NCI-H345 (cell line): ENCODE results near the gene LYVE1.
"Not testable (repeated sequence)": the region's sequence is repeated elsewhere in the genome, so short reads cannot be mapped to it uniquely, and the experiment has no call there.

Experiments used
- DNase-seq: peaks from one replicate; lab custom pipeline; 2025; lab: John Stamatoyannopoulos, UW

Gene LYVE1, protein sequence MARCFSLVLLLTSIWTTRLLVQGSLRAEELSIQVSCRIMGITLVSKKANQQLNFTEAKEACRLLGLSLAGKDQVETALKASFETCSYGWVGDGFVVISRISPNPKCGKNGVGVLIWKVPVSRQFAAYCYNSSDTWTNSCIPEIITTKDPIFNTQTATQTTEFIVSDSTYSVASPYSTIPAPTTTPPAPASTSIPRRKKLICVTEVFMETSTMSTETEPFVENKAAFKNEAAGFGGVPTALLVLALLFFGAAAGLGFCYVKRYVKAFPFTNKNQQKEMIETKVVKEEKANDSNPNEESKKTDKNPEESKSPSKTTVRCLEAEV

GRCh38 chr11:10568486-10568941 is at the start of gene LYVE1:
TSS of gene LYVE1 (minus strand) at chr11:10568665. CDS start at chr11:10568532, 133 bp downstream.
- no peak for DNase-seq

- DNase-seq, result no peak
These were observed 49.1 kb upstream of the LYVE1 start for GRCh38 chr11:10617551-10617950.

DNA sequence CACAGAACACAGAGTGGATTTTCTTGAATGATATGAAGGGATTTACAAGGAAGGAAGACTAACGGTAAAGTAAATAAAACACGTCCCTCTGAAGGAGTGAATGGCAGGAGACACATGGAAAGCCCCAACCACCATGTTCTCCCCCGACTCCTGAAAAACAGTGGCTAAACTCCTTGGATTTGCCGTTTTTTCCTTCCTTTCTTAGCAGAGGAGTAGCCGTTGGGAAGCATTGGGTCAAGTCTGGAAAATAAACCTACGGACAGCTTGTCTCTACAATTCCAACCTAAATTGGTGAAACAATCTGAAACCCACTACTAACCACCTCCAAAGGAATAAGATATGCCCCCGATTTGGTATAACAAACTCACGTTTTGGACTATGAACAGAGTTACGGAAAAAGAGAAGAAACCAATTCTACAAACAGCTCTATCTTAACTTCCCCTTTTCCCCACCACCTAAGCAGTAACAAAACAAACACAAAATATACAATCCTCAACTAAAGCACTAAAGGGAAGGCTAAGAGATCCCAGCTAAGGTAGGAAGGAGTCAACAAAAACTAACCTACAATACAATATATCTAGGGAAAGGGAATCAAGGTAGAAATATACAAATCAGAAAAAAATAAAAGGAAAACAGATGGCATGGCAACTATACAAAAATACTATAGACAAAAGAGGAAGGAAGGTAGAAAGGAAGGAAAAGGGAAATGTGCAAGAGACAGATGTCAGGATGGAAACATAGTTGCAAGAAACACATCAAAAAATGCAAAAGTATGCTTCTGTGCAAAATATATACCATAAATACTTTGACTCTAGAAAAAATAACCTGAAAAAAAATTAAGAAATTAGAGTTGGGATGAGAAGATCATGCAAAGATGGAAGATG is 43.8 kb upstream of the LYVE1 start:
- DNase-seq, result no peak

GRCh38 chr11:10609636-10610035 is 41.2 kb upstream of the LYVE1 start:
- DNase-seq, result no peak

- DNase-seq, result no peak
These were observed 40.1 kb upstream of the LYVE1 start for GRCh38 chr11:10608584-10608983.

- DNase-seq, result no peak
These were observed 39.1 kb upstream of the LYVE1 start for GRCh38 chr11:10607462-10608132.

GRCh38 chr11:10606536-10607208 is 38.2 kb upstream of the LYVE1 start:
- DNase-seq, result no peak

DNA sequence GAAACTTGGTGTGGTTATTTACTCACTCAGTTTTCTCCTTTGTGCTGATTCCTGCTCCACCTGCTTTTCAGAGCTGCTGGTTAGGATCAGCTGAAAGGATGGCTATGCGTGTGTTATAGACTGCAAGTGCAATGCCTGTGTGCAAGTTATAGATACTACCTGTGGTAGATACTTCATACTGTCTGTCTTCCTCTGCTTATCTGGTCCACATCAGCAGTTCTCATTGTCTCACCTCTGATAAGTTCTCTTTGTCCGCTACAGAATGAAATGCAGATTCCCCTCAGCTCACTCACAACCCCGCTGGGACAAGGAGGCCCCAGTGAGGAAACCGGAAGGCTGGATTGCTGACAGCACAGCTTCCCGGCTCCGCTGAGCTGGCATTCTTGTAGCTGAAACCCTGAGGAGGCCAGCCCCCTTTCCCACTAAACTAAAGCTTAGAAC is 37.5 kb upstream of the LYVE1 start:
- no peak for DNase-seq

DNA sequence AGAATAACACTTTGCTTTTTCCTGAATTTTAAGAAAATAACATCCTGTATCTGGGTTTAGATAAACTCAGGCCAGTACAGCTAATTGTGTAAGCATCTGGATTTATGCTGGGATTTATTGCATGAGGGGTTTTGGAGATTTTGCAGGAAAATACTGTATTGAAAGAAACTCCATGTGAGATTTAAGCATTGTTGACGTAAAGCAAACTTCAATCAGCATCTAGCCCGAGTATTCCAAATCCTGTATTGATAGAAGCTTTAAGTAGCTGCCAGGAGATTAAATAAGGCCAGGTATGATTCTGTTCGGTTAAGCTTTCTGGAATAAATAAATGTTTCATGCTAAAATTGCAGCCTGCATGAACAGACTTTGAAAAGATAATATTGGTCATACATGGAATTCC is 36.3 kb upstream of the LYVE1 start:
- no peak for DNase-seq

DNA sequence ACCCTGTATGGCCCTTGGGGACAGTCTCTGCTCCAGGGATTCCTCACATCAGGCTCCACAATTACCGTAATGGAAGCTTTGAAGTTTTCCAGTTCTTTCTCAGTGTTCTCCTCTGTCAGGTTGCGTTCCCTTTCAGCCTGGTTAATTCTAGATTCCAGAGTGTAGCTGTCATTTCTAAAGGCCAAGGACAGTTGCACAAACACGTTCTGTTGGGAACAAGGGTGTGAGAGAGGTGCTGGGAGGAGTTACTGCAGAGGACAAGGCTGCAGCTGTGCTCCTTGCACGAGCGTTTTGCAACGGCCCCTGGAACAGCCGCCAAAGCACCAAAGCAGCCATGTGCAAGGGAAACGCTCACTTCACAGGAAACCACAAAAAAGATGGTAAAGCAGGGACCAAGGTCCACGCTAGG is 35.9 kb upstream of the LYVE1 start:
- no peak for DNase-seq

- DNase-seq, result no peak
These were observed 35.3 kb upstream of the LYVE1 start for GRCh38 chr11:10603721-10604297.

GRCh38 chr11:10602945-10603344 is 34.5 kb upstream of the LYVE1 start:
- DNase-seq, result no peak

GRCh38 chr11:10602366-10602765 is 33.9 kb upstream of the LYVE1 start:
- no peak for DNase-seq

DNA sequence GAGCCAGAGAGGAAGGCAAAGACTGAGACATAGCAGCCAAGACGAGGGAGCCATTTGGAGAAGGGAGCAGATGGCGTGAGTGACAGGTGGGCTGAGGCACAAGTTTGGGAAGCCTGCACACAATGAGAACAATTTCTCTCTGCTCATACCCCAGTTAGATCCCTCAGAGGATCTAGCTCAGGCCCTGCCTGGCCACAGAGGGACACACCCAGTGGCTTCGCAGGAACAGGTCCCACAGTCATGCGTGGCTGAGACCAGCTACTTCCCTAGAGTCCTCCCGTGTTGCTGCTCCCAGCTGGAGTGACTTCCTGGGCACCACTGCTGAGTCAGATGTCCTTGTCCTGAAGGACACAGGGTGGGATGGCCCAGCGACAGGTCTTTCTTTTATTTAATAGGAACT is 33.4 kb upstream of the LYVE1 start:
- DNase-seq, result no peak

GRCh38 chr11:10600570-10601248 is 32.2 kb upstream of the LYVE1 start:
- no peak for DNase-seq

- no peak for DNase-seq
These were observed 31.1 kb upstream of the LYVE1 start for GRCh38 chr11:10599388-10600175.

DNA sequence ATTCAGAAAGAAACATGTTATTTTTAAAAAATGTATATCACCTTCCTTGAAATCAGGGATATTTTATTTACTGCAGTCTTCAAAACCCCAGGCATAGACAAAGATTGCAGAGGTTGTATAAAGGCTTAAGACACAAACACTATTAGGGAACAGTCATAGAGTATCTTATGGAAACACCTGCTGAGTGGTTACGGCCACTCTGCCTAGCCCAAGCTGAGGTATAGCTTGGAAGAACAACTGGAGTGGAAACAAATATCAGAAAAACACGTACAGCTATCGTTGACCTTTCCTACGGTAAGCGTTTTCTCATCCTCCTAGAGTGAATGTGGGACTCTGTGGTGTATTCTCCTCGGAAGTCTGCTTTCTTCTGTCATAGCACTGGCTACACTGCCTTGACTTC is 30.4 kb upstream of the LYVE1 start:
- no peak for DNase-seq

GRCh38 chr11:10597877-10598351 is 29.4 kb upstream of the LYVE1 start:
- DNase-seq, result no peak

GRCh38 chr11:10595840-10596239 is 27.4 kb upstream of the LYVE1 start:
- DNase-seq, result not testable (repeated sequence)

GRCh38 chr11:10594407-10594806 is 25.9 kb upstream of the LYVE1 start:
- no peak for DNase-seq
